OCI-LY1 (cell line): ENCODE measurements around the gene ACOD1.

Experiments
- H2AFZ ChIP-seq: fragments of 200-600 bp; sonication (generic), shearing (Covaris generic); 2 replicates; pipeline ENCODE4 v1.6.0; 2014; ENCODE audit warnings: antibody characterized with exemption, mild to moderate bottlenecking, low read length
- H3F3A ChIP-seq: fragments of 200-600 bp; sonication (generic), shearing (Covaris generic); 2 replicates; pipeline ENCODE4 v1.6.0; 2014; ENCODE audit warnings: mild to moderate bottlenecking, antibody characterized with exemption, low read length, moderate library complexity; ENCODE audit not compliant: insufficient read depth
- H3K27ac ChIP-seq: fragments of 200-600 bp; sonication (generic); 2 replicates; pipeline ENCODE4 v1.5.1; 2014; ENCODE audit warnings: low read length, mixed run types, mild to moderate bottlenecking, low read depth; ENCODE audit not compliant: poor library complexity, severe bottlenecking
- H3K27me3 ChIP-seq: fragments of 200-600 bp; sonication (generic); 2 replicates; pipeline ENCODE4 v1.6.0; 2014; ENCODE audit warnings: antibody characterized with exemption, mild to moderate bottlenecking, low read length, moderate library complexity; ENCODE audit not compliant: insufficient read depth
- H3K36me3 ChIP-seq: fragments of 200-600 bp; sonication (generic); 2 replicates; pipeline ENCODE4 v1.6.1; 2014; ENCODE audit warnings: mild to moderate bottlenecking, antibody characterized with exemption, low read length, moderate library complexity, mixed read lengths; ENCODE audit not compliant: insufficient read depth
- H3K4me1 ChIP-seq: fragments of 200-600 bp; sonication (generic); 2 replicates; pipeline ENCODE4 v1.5.1; 2014; ENCODE audit warnings: mild to moderate bottlenecking, low read length, moderate library complexity; ENCODE audit not compliant: insufficient read depth, severe bottlenecking
- H3K4me2 ChIP-seq: fragments of 200-600 bp; sonication (generic), shearing (Covaris generic); 2 replicates; pipeline ENCODE4 v1.6.1; 2014; ENCODE audit warnings: low read length
- H3K4me3 ChIP-seq: fragments of 200-600 bp; sonication (generic); 2 replicates; pipeline ENCODE4 v1.5.1; 2014; ENCODE audit warnings: low read length, low read depth, mild to moderate bottlenecking, mixed read lengths; ENCODE audit not compliant: poor library complexity, severe bottlenecking
- H3K79me2 ChIP-seq: fragments of 200-600 bp; shearing (Covaris generic); 2 replicates; pipeline ENCODE4 v1.6.1; 2016; ENCODE audit warnings: mixed run types, low read length, mixed read lengths; ENCODE audit not compliant: insufficient read depth
- H3K9ac ChIP-seq: fragments of 200-600 bp; sonication (generic), shearing (Covaris generic); 2 replicates; pipeline ENCODE4 v1.6.1; 2014; ENCODE audit warnings: mild to moderate bottlenecking, low read length, mixed read lengths
- H3K9me2 ChIP-seq: fragments of 200-600 bp; sonication (generic), shearing (Covaris generic); 2 replicates; pipeline ENCODE4 v1.6.1; 2014; ENCODE audit warnings: low read depth, mild to moderate bottlenecking, low read length, mixed read lengths
- H3K9me3 ChIP-seq: fragments of 200-600 bp; shearing (Covaris generic); 2 replicates; pipeline ENCODE4 v1.6.1; 2014; ENCODE audit warnings: low read length, mixed read lengths
- H4K20me1 ChIP-seq: fragments of 200-600 bp; sonication (generic), shearing (Covaris generic); 2 replicates; pipeline ENCODE4 v1.6.0; 2016; ENCODE audit warnings: mild to moderate bottlenecking, low read length; ENCODE audit not compliant: insufficient read depth
- EZH2 ChIP-seq: fragments of 200-600 bp; sonication (generic), shearing (Covaris generic); IDR thresholded peaks from 2 replicates; pipeline ENCODE4 v1.8.0; 2017; ENCODE audit warnings: borderline replicate concordance, mixed run types, mild to moderate bottlenecking, antibody characterized with exemption, low read length, moderate library complexity, mixed read lengths
- TF ChIP-seq, protein P1 (sequence below): fragments of 200-600 bp; sonication (generic), shearing (Covaris generic); IDR thresholded peaks from 2 replicates; pipeline ENCODE4 v1.5.1; 2017; ENCODE audit warnings: mild to moderate bottlenecking, antibody characterized with exemption, low read length, moderate library complexity, mixed read lengths

Gene ACOD1

DNA sequence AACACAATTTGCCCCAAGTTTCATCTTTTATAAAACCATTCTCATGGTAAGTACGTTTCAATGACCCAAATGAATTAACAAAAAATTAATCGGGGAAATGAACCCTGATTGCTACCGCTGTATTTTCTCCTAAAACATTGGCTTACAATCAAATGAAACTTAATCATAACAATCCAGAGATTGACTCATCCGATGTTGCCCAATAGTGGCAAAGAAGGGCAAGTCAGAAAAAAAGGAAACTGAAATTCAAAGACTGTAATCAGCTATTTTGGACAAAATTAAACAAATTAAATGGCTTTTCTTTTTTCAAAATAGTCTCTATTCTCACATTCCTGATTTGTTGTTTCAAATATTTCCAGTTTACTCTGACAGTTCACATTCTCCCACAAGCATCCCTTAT, 3.9 kb upstream of the ACOD1 start:
- no peaks in the 10 kb centered on the region for H3K4me1 ChIP-seq
- H3K27ac ChIP-seq = no peak overlapping the region
- H3F3A ChIP-seq = no peaks in the 10 kb centered on the region
- H3K9ac ChIP-seq = no peak overlapping the region
- no peaks in the 10 kb centered on the region for H4K20me1 ChIP-seq
- no peak overlapping the region for H3K4me3 ChIP-seq
- no peak for TF ChIP-seq EZH2
- TF ChIP-seq, protein P1, sequence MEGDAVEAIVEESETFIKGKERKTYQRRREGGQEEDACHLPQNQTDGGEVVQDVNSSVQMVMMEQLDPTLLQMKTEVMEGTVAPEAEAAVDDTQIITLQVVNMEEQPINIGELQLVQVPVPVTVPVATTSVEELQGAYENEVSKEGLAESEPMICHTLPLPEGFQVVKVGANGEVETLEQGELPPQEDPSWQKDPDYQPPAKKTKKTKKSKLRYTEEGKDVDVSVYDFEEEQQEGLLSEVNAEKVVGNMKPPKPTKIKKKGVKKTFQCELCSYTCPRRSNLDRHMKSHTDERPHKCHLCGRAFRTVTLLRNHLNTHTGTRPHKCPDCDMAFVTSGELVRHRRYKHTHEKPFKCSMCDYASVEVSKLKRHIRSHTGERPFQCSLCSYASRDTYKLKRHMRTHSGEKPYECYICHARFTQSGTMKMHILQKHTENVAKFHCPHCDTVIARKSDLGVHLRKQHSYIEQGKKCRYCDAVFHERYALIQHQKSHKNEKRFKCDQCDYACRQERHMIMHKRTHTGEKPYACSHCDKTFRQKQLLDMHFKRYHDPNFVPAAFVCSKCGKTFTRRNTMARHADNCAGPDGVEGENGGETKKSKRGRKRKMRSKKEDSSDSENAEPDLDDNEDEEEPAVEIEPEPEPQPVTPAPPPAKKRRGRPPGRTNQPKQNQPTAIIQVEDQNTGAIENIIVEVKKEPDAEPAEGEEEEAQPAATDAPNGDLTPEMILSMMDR = no peak
- no peaks in the 10 kb centered on the region for H3K36me3 ChIP-seq
- no peaks in the 10 kb centered on the region for H3K9me3 ChIP-seq
- H3K9me2 ChIP-seq = no peaks in the 10 kb centered on the region
- H2AFZ ChIP-seq = no peak overlapping the region
- H3K4me2 ChIP-seq = no peak overlapping the region
- no peaks in the 10 kb centered on the region for H3K27me3 ChIP-seq
- no peaks in the 10 kb centered on the region for H3K79me2 ChIP-seq

DNA sequence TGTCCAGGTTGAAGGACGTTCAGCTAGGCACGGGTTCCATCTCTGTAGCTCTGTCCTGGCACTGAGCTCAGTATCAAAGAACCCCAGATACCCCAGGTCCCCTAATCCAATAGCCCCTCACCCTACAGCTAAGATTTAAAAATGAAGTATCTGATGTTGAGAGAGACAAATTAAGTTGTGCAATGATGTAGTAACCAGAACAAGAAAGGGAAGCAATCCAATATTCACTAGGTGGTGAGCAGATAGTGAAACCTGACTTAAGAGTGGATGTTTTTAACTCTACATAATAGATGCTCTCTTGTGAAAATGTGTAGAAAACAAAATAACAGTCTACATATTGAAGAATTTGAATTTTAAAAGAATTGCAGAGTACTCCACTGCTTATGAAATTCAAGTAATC, 1.8 kb downstream of the ACOD1 start:
- H3K79me2 ChIP-seq = no peaks in the 10 kb centered on the region
- no peak overlapping the region for H3K9ac ChIP-seq
- H3K36me3 ChIP-seq = no peaks in the 10 kb centered on the region
- H3K27ac ChIP-seq = no peak overlapping the region
- H3K4me1 ChIP-seq = no peaks in the 10 kb centered on the region
- H3K27me3 ChIP-seq = no peaks in the 10 kb centered on the region
- H3K4me2 ChIP-seq = no peak overlapping the region
- H3K9me2 ChIP-seq = no peaks in the 10 kb centered on the region
- H4K20me1 ChIP-seq = no peaks in the 10 kb centered on the region
- H3K9me3 ChIP-seq = no peaks in the 10 kb centered on the region
- no peak overlapping the region for H2AFZ ChIP-seq
- TF ChIP-seq EZH2 = no peak
- TF ChIP-seq, protein P1 = no peak
- no peaks in the 10 kb centered on the region for H3F3A ChIP-seq
- H3K4me3 ChIP-seq = no peak overlapping the region

DNA sequence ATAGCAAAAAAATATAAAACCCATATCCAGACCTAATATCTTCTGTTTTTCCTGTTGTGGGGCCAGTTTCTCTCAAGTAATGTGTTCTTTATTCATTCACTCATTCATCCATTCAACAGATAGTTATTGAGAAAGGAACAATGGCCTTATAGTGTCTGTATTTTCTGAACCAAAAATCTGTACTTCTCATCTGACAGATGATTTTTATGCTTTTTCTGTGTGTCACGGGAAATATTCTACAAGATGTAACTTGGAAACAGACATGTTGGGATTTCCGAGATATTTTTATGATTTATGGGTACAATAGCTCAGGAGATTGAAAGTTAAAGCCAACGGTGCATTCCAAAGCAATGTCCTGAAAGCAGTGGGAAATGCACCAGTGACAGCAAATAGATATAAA, 5.7 kb downstream of the ACOD1 start:
- H3K9me3 ChIP-seq = peaks cover 6% of the 10 kb centered on the region; the same call in 1 of the 2 replicates
- no peaks in the 10 kb centered on the region for H3K9me2 ChIP-seq
- H3K27ac ChIP-seq = no peak overlapping the region
- H4K20me1 ChIP-seq = no peaks in the 10 kb centered on the region
- H3K4me3 ChIP-seq = no peak overlapping the region
- TF ChIP-seq, protein P1 = no peak
- TF ChIP-seq EZH2 = no peak
- no peak overlapping the region for H3K9ac ChIP-seq
- H3K27me3 ChIP-seq = no peaks in the 10 kb centered on the region
- no peak overlapping the region for H3K4me2 ChIP-seq
- no peaks in the 10 kb centered on the region for H3F3A ChIP-seq
- no peaks in the 10 kb centered on the region for H3K4me1 ChIP-seq
- no peaks in the 10 kb centered on the region for H3K36me3 ChIP-seq
- H2AFZ ChIP-seq = no peak overlapping the region
- H3K79me2 ChIP-seq = no peaks in the 10 kb centered on the region
